ENCODE measurements around the gene SLC39A9.
A peak's percentile ranks its signal among the peaks of the same experiment; 100 is the strongest.

The SLC39A9 gene, protein sequence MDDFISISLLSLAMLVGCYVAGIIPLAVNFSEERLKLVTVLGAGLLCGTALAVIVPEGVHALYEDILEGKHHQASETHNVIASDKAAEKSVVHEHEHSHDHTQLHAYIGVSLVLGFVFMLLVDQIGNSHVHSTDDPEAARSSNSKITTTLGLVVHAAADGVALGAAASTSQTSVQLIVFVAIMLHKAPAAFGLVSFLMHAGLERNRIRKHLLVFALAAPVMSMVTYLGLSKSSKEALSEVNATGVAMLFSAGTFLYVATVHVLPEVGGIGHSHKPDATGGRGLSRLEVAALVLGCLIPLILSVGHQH

DNA sequence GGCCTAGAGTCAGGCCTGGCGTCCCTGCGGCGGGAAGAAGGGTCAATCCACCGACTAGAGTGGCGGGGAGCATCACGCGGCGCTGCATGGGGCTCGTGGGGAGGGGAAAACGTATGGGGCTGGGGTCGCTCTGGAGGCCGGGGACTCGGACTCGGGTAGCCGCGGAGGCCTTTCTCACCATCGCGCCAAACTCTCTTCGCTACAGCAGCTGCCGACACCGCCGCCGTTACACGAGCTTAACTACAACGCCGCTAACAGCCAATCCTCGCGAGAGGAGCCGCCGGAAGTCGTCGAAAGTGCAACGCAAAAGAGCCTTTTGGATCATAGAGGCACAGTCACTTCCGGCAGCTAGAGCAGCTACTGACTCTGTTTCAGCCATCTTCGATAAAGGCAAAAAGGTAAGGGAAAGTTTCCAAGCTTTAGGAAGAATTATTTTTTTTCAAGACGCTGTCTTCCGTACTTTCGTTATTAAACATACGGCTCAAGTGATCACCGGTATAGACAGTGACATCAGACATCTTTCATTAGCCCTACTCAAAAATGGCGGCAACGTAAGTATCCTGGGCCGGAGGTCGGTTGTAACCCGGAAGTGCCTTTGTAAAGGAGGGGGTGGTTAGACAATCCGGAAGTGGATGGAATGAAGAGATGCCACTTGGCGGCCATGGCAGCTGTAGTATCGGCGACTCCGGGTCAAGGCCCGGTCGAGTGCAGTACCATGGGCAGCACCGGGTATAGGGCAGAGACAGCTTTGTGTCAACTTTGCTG lies at the start of gene SLC39A9, which contains the start of gene ERH:
TSS of gene SLC39A9 (plus strand) at position 640 of the 765 bp plus-strand sequence. CDS start 678 bp downstream, outside the sequence.
TSS of gene ERH (minus strand) at position 247 of the 765 bp plus-strand sequence. CDS start at position 181, 66 bp downstream.
- DNase-seq (ENCODE audit: low read depth in 2 of 3, low spot score in 1 of 3) = peak; percentile 81 to 88 (median 88)

DNA sequence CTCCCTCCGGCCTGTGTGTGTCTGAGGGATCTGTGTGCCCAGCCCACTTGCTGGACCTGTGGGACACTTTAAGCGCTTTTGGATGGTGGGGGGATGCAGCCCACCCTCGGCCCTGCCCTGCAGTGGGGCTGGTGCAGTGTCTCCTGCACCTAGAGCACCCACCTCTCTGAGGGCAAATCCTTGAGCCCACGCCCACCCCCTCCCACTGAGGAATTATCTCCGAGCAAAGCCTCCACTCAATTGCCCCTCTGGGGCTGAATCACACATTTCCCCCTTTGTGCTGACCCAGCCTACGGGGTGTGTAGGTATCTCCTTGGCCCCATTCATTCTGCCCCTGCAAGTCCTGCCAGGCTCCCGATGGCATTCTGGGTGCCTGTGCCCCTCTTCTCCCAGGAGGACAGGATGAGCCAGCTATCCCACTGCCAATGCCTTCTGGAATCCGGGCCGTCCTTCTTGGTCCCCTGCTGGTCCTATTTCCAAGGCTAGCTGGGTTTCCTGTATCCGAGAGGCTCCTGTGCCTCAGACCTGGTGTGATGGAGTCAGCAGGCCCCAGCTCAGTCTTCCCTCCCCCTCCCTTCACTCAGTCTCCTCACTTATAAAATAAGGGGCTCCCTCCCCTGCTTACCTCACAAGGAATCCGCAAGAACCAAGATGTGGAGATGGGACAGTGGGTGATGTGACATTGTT lies 49.3 kb upstream of the SLC39A9 start:
- DNase-seq (ENCODE audit: low read depth in 2 of 3, low spot score in 1 of 3) = no peak

- no peak for DNase-seq (ENCODE audit: low read depth in 2 of 3, low spot score in 1 of 3)
Measured at GRCh38 chr14:69350892-69351291, 47.6 kb upstream of the SLC39A9 start.

DNA sequence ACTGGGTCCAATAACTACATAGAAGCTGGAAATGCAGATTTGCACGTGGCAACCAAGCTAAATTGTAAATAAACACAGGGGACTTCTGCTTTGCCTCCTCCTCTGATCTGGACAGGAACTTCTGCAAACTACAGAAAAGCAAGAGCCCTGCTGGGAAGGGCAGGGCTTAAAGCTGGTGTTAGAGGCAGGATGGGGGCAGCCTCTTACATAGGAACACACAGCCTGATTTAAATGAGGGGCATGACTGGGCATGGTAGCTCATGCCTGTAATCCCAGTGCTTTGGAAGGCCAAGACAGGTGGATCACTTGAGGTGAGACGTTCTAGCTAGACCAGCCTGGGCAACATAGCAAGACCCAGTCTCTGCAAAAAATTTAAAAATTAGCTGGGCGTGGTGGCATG lies 47.1 kb upstream of the SLC39A9 start:
- no peak for DNase-seq (ENCODE audit: low read depth in 2 of 3, low spot score in 1 of 3)

- DNase-seq (ENCODE audit: low read depth in 2 of 3, low spot score in 1 of 3) = no peak
Measured at GRCh38 chr14:69351911-69352310, 46.6 kb upstream of the SLC39A9 start.

DNA sequence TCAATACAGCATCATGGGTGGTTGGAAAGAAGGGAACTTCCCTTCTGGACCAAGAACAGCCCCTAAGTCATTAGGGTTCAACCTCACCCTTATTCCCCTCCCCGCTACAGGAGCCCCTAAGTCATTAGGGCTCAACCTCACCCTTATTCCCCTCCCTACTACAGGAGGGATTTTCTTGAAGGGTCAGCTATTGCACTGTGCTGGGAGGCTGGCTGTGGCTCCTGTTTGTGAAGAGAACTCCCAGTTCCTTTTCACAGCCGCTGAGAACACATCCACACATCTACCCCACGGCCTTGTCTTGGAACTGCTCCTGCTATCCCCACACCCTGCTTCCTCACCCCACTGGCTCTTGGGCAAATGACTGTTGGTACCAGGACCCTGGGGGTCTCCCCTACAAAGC lies 45.3 kb upstream of the SLC39A9 start:
- no peak for DNase-seq (ENCODE audit: low read depth in 2 of 3, low spot score in 1 of 3)

GRCh38 chr14:69354383-69355153 lies 43.9 kb upstream of the SLC39A9 start:
- DNase-seq (ENCODE audit: low read depth in 2 of 3, low spot score in 1 of 3) = peak; percentile 56 to 64 (median 62)

DNA sequence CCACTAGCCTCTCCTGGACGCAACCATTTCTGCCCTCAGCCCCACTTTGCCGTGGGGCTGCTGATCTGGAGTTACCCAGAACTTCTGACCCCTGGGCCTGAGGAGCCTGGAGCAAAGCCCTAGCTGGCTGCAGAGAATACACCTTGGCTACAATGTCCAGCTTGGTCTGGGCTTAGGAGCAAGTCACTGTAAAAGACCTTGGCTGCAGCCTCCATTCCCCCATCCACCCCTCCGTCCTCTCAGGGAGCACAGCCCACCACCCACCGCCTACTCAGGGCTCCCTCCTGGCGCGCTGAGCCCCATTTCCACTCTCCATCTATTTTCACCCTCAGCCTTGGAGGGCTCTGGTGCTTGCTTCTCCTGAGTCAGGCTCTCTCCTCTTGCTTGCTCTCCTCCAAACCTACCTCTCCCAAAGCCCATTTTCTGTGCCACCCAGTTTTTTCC lies 43.3 kb upstream of the SLC39A9 start:
- DNase-seq (ENCODE audit: low read depth in 2 of 3, low spot score in 1 of 3) = no peak

GRCh38 chr14:69355607-69356281 lies 42.7 kb upstream of the SLC39A9 start:
- DNase-seq (ENCODE audit: low read depth in 2 of 3, low spot score in 1 of 3) = no peak

GRCh38 chr14:69356903-69357543 lies 41.5 kb upstream of the SLC39A9 start:
- DNase-seq (ENCODE audit: low read depth in 2 of 3, low spot score in 1 of 3) = no peak

GRCh38 chr14:69357544-69358200 lies 40.8 kb upstream of the SLC39A9 start:
- no peak for DNase-seq (ENCODE audit: low read depth in 2 of 3, low spot score in 1 of 3)

GRCh38 chr14:69358233-69358963 lies 40.1 kb upstream of the SLC39A9 start:
- peak; percentile 29 to 68 (median 43) for DNase-seq (ENCODE audit: low read depth in 2 of 3, low spot score in 1 of 3)

DNA sequence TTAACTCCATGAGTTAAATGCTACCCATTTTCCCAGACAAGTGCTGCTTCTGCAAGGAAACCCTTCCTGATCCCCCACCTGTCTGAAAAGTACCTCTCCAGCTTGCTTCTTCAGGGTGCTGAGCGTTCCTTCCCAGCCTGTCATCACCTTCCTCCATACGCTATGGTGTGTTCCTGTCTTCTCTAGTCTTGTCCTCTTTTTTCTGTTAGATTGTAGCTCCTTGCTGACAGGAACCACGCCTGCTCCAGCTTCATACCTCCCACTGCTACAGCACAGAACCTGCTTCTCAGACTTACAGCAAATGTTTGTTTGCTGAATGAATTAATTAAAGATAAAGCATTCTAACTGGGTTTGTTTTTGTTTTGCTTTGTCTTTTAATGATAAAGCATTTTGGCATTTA lies 39.5 kb upstream of the SLC39A9 start:
- no peak for DNase-seq (ENCODE audit: low read depth in 2 of 3, low spot score in 1 of 3)

DNA sequence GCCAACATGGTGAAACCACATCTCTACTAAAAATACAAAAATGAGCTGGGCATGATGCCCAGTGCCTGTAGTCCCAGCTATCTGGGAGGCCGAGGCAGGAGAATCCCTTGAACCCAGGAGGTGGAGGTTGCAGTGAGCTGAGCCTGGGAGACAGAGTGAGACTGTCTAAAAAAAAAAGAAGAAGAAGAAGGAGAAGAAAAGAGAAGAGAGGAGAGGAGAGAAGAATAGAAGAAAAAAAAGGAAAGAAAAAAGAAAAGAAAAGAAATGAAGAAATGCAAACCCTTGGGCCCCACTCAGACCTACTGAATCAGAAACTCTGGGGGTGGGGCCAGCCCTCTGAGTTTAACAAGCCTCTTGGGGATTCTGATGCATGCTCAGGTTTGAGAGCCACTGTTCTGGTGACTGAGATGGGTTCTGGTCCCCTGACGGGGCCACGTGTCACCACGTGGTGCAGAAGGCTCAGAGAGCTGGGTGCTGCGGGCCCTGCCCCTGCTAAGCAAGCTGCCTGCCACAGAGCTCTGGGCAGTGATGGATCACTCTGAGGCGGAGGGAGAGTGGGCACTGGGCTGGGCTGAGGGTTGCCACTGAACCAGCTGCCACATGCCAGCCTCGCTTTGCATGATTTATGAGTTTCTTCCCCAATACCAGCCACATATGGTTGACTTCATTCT lies 37.9 kb upstream of the SLC39A9 start:
- peak in 1 of 3 donors; percentile 6 for DNase-seq (ENCODE audit: low read depth in 2 of 3, low spot score in 1 of 3)

DNA sequence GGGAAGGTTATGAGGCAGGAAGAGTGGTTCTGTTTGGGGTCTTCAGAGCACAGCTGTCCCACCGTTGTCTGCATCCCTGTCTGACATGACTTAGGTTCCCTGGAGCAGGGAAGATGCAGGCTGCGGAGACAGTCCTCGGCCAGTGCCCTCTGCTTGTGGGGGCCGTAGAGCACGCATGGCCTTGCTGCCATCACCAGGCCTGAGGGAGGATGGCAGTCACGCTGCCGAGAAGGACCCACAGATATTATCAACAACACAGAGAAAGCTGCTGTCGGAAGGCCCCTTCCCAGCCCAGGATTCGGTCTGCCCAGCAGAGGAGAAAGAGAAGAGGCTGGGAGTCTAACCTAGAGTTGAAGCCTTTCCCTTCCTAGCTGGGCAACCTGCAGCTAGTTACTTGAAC lies 35.4 kb upstream of the SLC39A9 start:
- DNase-seq (ENCODE audit: low read depth in 2 of 3, low spot score in 1 of 3) = no peak

DNA sequence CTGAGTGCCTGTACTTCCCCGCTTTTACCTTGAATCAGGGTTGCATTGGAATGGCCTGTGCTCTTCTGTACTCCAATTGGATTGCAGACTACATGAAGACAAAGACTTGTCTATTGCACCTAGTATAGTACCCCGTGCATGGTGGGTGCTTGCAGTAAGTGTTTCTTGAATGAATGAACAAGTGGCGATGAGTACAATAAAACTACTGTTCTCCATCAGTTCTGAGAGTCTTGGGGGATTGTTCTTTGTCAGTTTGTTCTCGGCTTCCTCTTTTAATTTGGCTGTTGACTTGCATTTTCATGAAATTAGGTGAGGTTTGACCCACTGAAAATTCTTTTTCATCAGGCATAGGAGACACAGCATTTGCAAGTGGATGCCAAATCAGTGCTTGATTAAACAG lies 34.5 kb upstream of the SLC39A9 start:
- DNase-seq (ENCODE audit: low read depth in 2 of 3, low spot score in 1 of 3) = no peak

DNA sequence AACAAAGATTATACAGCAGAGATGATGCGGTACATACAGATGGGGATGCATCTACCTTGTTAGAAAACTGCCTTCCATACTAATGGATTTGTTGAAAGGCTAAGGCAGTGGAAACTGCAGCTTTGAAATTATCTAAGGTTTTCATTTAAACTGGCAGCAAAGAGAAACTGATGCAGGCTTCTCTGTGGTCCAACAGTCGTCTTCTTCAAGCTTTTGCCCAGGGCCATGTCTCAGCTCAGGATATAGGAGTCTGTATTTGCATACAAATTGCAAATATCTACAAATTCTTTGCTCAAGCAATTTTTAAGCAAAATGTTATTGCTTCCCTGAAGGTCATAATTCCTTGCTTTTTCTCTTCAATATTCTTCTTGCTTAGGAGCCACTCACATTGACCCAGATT lies 34.1 kb upstream of the SLC39A9 start:
- DNase-seq (ENCODE audit: low read depth in 2 of 3, low spot score in 1 of 3) = no peak

- DNase-seq (ENCODE audit: low read depth in 2 of 3, low spot score in 1 of 3) = no peak
Measured at GRCh38 chr14:69366069-69366468, 32.4 kb upstream of the SLC39A9 start.
